Measurements from ENCODE around the gene CDCA7L.
A peak's percentile ranks its signal among the peaks of the same experiment; 100 is the strongest.

The CDCA7L gene, protein sequence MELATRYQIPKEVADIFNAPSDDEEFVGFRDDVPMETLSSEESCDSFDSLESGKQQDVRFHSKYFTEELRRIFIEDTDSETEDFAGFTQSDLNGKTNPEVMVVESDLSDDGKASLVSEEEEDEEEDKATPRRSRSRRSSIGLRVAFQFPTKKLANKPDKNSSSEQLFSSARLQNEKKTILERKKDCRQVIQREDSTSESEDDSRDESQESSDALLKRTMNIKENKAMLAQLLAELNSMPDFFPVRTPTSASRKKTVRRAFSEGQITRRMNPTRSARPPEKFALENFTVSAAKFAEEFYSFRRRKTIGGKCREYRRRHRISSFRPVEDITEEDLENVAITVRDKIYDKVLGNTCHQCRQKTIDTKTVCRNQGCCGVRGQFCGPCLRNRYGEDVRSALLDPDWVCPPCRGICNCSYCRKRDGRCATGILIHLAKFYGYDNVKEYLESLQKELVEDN
- long read RNA-seq, transcript CDCA7L-202 (9 exons, 1,830 nt), result minor isoform, 299 of 954 reads
- long read RNA-seq, transcript CDCA7L-203 (10 exons, 3,066 nt), result major isoform, 357 of 954 reads
- long read RNA-seq, partial matches to known transcripts, result 261 of 954 reads
- long read RNA-seq, other reads (novel, unspliced or antisense), result 33 of 954 reads

DNA sequence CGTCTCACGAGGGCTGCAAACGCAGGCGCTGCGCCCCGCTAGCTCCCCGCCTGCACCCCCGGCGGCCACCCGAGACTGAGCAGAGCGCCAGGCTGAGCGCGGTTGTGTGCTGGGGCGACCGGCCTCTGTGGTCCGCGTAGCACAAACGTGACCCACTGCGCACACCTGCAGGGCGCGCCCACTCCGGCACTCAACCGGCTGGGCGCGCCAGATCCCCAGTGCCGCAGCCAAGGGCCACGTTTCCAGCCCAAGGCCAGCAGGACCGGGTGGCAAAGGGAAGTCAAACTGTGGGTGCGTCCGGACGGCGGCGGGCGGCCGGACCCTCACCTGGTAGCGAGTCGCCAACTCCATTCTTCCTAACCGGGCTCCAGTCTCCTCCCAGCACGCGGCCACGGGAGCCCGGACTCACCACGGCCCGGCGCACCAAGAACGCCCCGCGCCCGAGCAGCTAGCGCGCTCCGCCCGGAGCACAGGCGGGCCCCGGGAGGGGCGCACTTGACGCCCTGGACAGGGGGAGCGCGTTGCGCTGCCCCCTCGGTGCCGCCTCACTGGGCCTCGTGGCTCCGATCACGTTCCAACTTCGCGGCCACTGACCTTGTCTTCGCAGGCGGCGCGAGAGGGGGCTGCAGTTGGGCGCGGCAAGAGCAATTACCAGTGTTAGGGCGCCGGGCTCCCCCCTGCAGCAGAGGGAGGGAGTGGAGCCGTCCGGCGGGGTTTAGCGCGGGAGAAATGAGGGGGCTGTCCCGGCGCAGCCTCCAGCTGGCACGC is at the start of gene CDCA7L:
CDCA7L (minus strand) TSS at position 446 of the 768 bp plus-strand sequence; CDS start at position 351, 95 bp downstream.
- Histone ChIP-seq H3K27ac (replicated peaks) (peak within 1 kb of the TSS; percentile 99), H3K4me3 (replicated peaks; ENCODE audit: insufficient read depth, low read length) (peak within 1 kb of the TSS; percentile 75), H3K27me3 (ENCODE audit: insufficient read depth, poor library complexity, severe bottlenecking) (no peaks in the 10 kb centered on the region)
- peak; percentile 64 to 87 for DNase-seq (ENCODE audit: low read depth in 1 of 2, low spot score in 1 of 2)
- TF ChIP-seq SPI1 (IDR thresholded peaks at IDR 0.05; ENCODE audit: borderline replicate concordance, low read depth) (no peak), POLR2AphosphoS5 (IDR thresholded peaks at IDR 0.05; ENCODE audit: low read depth) (peak; percentile 92), GABPA (IDR thresholded peaks at IDR 0.05; ENCODE audit: low read depth) (no peak)
- TF ChIP-seq, protein P1, sequence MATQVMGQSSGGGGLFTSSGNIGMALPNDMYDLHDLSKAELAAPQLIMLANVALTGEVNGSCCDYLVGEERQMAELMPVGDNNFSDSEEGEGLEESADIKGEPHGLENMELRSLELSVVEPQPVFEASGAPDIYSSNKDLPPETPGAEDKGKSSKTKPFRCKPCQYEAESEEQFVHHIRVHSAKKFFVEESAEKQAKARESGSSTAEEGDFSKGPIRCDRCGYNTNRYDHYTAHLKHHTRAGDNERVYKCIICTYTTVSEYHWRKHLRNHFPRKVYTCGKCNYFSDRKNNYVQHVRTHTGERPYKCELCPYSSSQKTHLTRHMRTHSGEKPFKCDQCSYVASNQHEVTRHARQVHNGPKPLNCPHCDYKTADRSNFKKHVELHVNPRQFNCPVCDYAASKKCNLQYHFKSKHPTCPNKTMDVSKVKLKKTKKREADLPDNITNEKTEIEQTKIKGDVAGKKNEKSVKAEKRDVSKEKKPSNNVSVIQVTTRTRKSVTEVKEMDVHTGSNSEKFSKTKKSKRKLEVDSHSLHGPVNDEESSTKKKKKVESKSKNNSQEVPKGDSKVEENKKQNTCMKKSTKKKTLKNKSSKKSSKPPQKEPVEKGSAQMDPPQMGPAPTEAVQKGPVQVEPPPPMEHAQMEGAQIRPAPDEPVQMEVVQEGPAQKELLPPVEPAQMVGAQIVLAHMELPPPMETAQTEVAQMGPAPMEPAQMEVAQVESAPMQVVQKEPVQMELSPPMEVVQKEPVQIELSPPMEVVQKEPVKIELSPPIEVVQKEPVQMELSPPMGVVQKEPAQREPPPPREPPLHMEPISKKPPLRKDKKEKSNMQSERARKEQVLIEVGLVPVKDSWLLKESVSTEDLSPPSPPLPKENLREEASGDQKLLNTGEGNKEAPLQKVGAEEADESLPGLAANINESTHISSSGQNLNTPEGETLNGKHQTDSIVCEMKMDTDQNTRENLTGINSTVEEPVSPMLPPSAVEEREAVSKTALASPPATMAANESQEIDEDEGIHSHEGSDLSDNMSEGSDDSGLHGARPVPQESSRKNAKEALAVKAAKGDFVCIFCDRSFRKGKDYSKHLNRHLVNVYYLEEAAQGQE (IDR thresholded peaks at IDR 0.05; ENCODE audit: insufficient replicate concordance, low read depth), result peak; percentile 53

DNA sequence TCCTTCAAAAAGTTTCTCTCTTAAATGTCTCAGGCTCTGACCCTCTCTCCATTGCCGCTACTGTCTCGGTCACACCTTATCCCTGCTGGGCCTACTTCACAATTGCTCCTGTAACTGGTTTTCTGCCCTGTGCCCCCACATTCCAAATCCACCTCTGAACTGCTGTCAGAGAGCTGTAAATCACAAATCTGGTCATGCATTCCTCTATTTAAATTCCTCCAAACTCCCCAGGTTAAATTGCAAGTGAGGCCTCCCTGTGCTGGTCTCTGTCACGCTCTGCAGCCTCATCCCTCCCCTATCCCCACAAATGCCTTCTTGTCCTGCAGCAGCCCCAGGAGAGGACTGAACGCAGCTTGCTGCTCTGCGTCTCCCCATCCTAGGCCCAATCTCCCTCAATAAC is 40.4 kb upstream of the CDCA7L start:
- H3K27me3 ChIP-seq (ENCODE audit: insufficient read depth, poor library complexity, severe bottlenecking), result no peaks in the 10 kb centered on the region
- no peak overlapping the region for H3K4me3 ChIP-seq (replicated peaks; ENCODE audit: insufficient read depth, low read length)
- no peak overlapping the region for H3K27ac ChIP-seq (replicated peaks)
- TF ChIP-seq POLR2AphosphoS5 (IDR thresholded peaks at IDR 0.05; ENCODE audit: low read depth), result no peak
- TF ChIP-seq GABPA (IDR thresholded peaks at IDR 0.05; ENCODE audit: low read depth), result no peak
- TF ChIP-seq SPI1 (IDR thresholded peaks at IDR 0.05; ENCODE audit: borderline replicate concordance, low read depth), result no peak
- no peak for TF ChIP-seq CTCF (IDR thresholded peaks at IDR 0.05; ENCODE audit: insufficient read depth, low read length)
- TF ChIP-seq, protein P1 (IDR thresholded peaks at IDR 0.05; ENCODE audit: insufficient replicate concordance, low read depth), result no peak
- no peak for DNase-seq (ENCODE audit: low read depth in 1 of 2, low spot score in 1 of 2)

GRCh38 chr7:21984042-21984441 is 38.3 kb upstream of the CDCA7L start:
- Histone ChIP-seq H3K4me3 (replicated peaks; ENCODE audit: insufficient read depth, low read length) (no peak overlapping the region), H3K27ac (replicated peaks) (no peak overlapping the region), H3K27me3 (ENCODE audit: insufficient read depth, poor library complexity, severe bottlenecking) (no peaks in the 10 kb centered on the region)
- TF ChIP-seq SPI1 (IDR thresholded peaks at IDR 0.05; ENCODE audit: borderline replicate concordance, low read depth) (no peak), GABPA (IDR thresholded peaks at IDR 0.05; ENCODE audit: low read depth) (no peak), POLR2AphosphoS5 (IDR thresholded peaks at IDR 0.05; ENCODE audit: low read depth) (no peak), CTCF (IDR thresholded peaks at IDR 0.05; ENCODE audit: insufficient read depth, low read length) (no peak)
- TF ChIP-seq, protein P1 (IDR thresholded peaks at IDR 0.05; ENCODE audit: insufficient replicate concordance, low read depth), result no peak
- DNase-seq (ENCODE audit: low read depth in 1 of 2, low spot score in 1 of 2), result no peak
